ENCODE data around the gene SIVA1. TPM values are rescaled to one million over a fixed set of nuclear protein-coding genes. Genes with fewer than 3 reads are reported as not detected.
A peak's percentile ranks its signal among the peaks of the same experiment; 100 is the strongest.

Gene SIVA1
- total and polyA plus RNA-seq, 2 of the 8 experiments (the other 6 are each of a cell fraction or from before 2014, with no cell fraction given) = 123 to 589 TPM

DNA sequence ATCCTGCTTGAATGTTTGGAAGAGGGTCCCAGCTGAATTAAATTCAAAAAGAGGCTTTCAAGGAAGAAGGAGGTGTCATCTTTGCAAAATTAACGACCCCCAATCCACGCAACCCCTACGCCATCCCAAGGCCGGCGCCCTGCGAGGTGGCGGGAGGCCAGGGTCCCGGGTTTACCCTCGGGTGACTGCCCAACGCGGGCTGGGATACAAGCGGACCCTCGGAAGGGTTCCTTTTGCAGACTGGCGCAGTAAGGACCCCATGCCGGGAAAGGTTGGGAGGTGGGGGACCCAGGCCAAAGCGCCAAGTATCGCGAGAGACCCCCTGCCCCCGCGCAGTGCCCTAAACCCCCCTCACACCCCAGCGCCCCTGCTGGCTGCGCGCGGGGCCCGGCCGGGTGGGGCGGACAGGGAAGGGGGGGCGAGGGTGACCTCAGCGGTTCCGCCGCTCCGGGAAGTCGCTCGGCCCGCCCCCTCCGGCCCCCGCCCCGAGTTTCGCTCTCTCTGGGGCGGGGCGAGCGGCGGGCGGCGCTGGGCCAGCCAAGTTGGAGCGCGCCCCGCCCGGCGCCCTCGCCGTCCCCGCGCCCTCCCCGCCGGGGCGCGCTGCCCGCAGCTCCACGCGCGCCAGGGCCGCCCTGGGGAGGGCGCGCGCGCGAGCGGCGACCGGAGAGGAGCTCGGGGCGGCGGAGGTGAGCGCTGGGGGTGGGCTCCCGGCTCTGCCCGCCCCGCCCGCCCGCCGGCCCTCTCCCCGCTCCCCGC is 47.2 kb downstream of the SIVA1 start:
- POLR2A ChIA-PET (ENCODE audit: partially characterized antibody) = interaction anchor here (0.8 to 1.8 kb wide), 5 partner anchors 19 to 56 kb away, joined by 3 to 4 read pairs (median 3); no protein-coding TSS in a partner anchor
- CTCF ChIA-PET (ENCODE audit: partially characterized antibody) = interaction anchor here (1.7 to 2.9 kb wide), 7 partner anchors 18 to 47 kb away, joined by 4 to 15 read pairs (median 8); partner anchors contain the start of gene SIVA1
- H3K27me3 ChIP-seq (replicated peaks in 1 of 4; ENCODE audit: control insufficient read depth in 3 of 4, extremely low read depth in 1 of 4, insufficient read depth in 3 of 4, low read length in 3 of 4) = peaks cover 20 to 71% (median 58%) of the 10 kb centered on the region in 4 experiments
- TF ChIP-seq CHD2 (IDR thresholded peaks at IDR 0.05; ENCODE audit: low read length) (peak; percentile 96), SRF (IDR thresholded peaks at IDR 0.05; ENCODE audit: low read depth, low read length) (no peak), CHD1 (IDR thresholded peaks at IDR 0.05; ENCODE audit: low read depth, low read length) (no peak), CBX5 (IDR thresholded peaks at IDR 0.05; ENCODE audit: low read depth, low read length) (no peak), KDM1A (IDR thresholded peaks at IDR 0.05; ENCODE audit: borderline replicate concordance, low read length) (no peak), POLR2A (IDR thresholded peaks at IDR 0.05; ENCODE audit: control extremely low read depth in 1 of 2, low read depth in 2 of 2, low read length in 2 of 2) (no peak), TBP (IDR thresholded peaks at IDR 0.05; ENCODE audit: low read depth, low read length) (no peak), SAP30 (IDR thresholded peaks at IDR 0.05; ENCODE audit: insufficient read depth, insufficient replicate concordance, low read length) (no peak), NRF1 (IDR thresholded peaks at IDR 0.05; ENCODE audit: low read depth, low read length) (no peak), NANOG (IDR thresholded peaks at IDR 0.05; ENCODE audit: insufficient read depth, low read depth, low read length, poor library complexity, severe bottlenecking) (no peak)
- TF ChIP-seq, protein P1, sequence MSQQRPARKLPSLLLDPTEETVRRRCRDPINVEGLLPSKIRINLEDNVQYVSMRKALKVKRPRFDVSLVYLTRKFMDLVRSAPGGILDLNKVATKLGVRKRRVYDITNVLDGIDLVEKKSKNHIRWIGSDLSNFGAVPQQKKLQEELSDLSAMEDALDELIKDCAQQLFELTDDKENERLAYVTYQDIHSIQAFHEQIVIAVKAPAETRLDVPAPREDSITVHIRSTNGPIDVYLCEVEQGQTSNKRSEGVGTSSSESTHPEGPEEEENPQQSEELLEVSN (IDR thresholded peaks at IDR 0.05) = 0 out of 2 replicates have a peak, but pooled peaks have one; percentile 9

More for the DNA sequence above, 47.2 kb downstream of the SIVA1 start:
- Histone ChIP-seq H2BK20ac (ENCODE audit: low read length) (no peak overlapping the region), H3K79me2 (ENCODE audit: control insufficient read depth in 1 of 2, insufficient read depth in 2 of 2, low read length in 2 of 2) (no peaks in the 10 kb centered on the region), H3K9ac (replicated peaks in 1 of 4; ENCODE audit: extremely low read depth in 1 of 4, low read depth in 3 of 4, low read length in 3 of 4) (peak overlapping the region in 1 of 4 experiments; percentile 16; a peak in 3 of 7 replicates), H3K56ac (replicated peaks; ENCODE audit: insufficient read length, low read depth, low read length) (peak overlapping the region; percentile 30), H4K5ac (ENCODE audit: insufficient read length, low read depth, low read length) (peak overlapping the region; percentile 55), H2BK12ac (ENCODE audit: low read depth, low read length) (peak overlapping the region; percentile 50; the same call in 1 of the 2 replicates), H2AFZ (ENCODE audit: low read length) (peak overlapping the region; percentile 47; the same call in 1 of the 2 replicates), H3K4ac (replicated peaks; ENCODE audit: insufficient read length, low read depth, low read length) (peak overlapping the region; percentile 0), H3K9me3 (ENCODE audit: insufficient read depth in 2 of 2, low read depth in 1 of 2, low read length in 1 of 2) (no peaks in the 10 kb centered on the region), H3K79me1 (ENCODE audit: low read depth, low read length) (no peaks in the 10 kb centered on the region), H3K14ac (ENCODE audit: insufficient read length) (no peak overlapping the region), H3K4me3 (ENCODE audit: extremely low read depth in 1 of 4, insufficient read depth in 2 of 4, low read depth in 3 of 4, low read length in 4 of 4) (peak overlapping the region; percentile 64 to 85 (median 76)), H3K36me3 (ENCODE audit: control insufficient read depth in 2 of 4, insufficient read depth in 4 of 4, low read length in 3 of 4) (no peaks in the 10 kb centered on the region), H4K91ac (replicated peaks; ENCODE audit: insufficient read length, low read length) (no peak overlapping the region), H4K20me1 (replicated peaks in 1 of 2; ENCODE audit: control insufficient read depth in 1 of 2, insufficient read depth in 2 of 2, low read length in 2 of 2) (peaks cover 3 to 11% of the 10 kb centered on the region in 2 experiments), H2BK120ac (replicated peaks; ENCODE audit: low read depth, low read length) (no peak overlapping the region), H2BK5ac (ENCODE audit: low read depth, low read length) (no peak overlapping the region; the same call in 1 of the 2 replicates), H2AK5ac (ENCODE audit: low read depth, low read length) (no peak overlapping the region), H3K23me2 (ENCODE audit: low read depth, low read length) (peaks cover 17% of the 10 kb centered on the region), H3K18ac (ENCODE audit: extremely low read depth, low read length) (peak overlapping the region; percentile 93), H3K23ac (ENCODE audit: insufficient read length) (no peak overlapping the region), H3K27ac (ENCODE audit: low read depth, low read length) (no peak overlapping the region), H2BK15ac (ENCODE audit: low read length) (0 out of 2 replicates have a peak overlapping the region, but pooled peaks have one; percentile 46), H3K4me2 (ENCODE audit: insufficient read depth in 1 of 2, low read depth in 2 of 2, low read length in 2 of 2) (peak overlapping the region; percentile 90 to 92), H3K4me1 (replicated peaks in 1 of 4; ENCODE audit: control insufficient read depth in 3 of 4, insufficient read depth in 4 of 4, low read length in 3 of 4) (peaks cover 0 to 30% (median 26%) of the 10 kb centered on the region in 4 experiments; a peak in 6 of 7 replicates), H4K8ac (ENCODE audit: extremely low read depth, insufficient read depth, low read length) (peak overlapping the region; percentile 53)
- DNase-seq (ENCODE audit: low read depth in 1 of 2, low spot score in 2 of 2) = peak; percentile 36 to 85
- no peak for FAIRE-seq
- 1% methylated on average over 13 of the region's 83 CpGs; no CpG with 5 or more reads in 1 of the 2 experiments for WGBS, 2 experiments (ENCODE audit: extremely low coverage in 1 of 2, insufficient coverage in 1 of 2, insufficient read length in 1 of 2, insufficient replicate concordance in 2 of 2, low coverage in 1 of 2, low lambda C conversion rate in 2 of 2, missing lambda C conversion rate in 1 of 2)
